ENCODE measurements around the gene TMCO4.

GRCh38 chr1:19695772-19696171 is 103.9 kb downstream of the TMCO4 start:
- TF ChIP-seq PATZ1 (CRISPR knock-in tag; IDR thresholded peaks at IDR 0.05; ENCODE audit: borderline replicate concordance), result no peak
- no peak for TF ChIP-seq POU6F1 (CRISPR knock-in tag; IDR thresholded peaks at IDR 0.05; ENCODE audit: borderline replicate concordance, low read depth)
- TF ChIP-seq CREB5 (CRISPR knock-in tag; IDR thresholded peaks at IDR 0.05; ENCODE audit: low read depth), result no peak
- no peak for TF ChIP-seq ZNF8 (CRISPR knock-in tag; IDR thresholded peaks at IDR 0.05)
- TF ChIP-seq TOX (CRISPR knock-in tag; IDR thresholded peaks at IDR 0.05; ENCODE audit: borderline replicate concordance), result no peak
- no peak for TF ChIP-seq ZFP3 (CRISPR knock-in tag; IDR thresholded peaks at IDR 0.05)
- TF ChIP-seq OSR1 (CRISPR knock-in tag; IDR thresholded peaks at IDR 0.05), result no peak
- TF ChIP-seq SNAI2 (CRISPR knock-in tag; IDR thresholded peaks at IDR 0.05), result no peak
- no peak for TF ChIP-seq CSRNP3 (CRISPR knock-in tag; IDR thresholded peaks at IDR 0.05)
- TF ChIP-seq ZC3H10 (CRISPR knock-in tag; IDR thresholded peaks at IDR 0.05), result no peak
- no peak for TF ChIP-seq RARB (CRISPR knock-in tag; IDR thresholded peaks at IDR 0.05)
- no peak for TF ChIP-seq ZFP30 (CRISPR knock-in tag; IDR thresholded peaks at IDR 0.05)
- no peak for TF ChIP-seq TSHZ2 (CRISPR knock-in tag; IDR thresholded peaks at IDR 0.05)
